ENCODE measurements around the gene SPRTN.

SPRTN gene

DNA sequence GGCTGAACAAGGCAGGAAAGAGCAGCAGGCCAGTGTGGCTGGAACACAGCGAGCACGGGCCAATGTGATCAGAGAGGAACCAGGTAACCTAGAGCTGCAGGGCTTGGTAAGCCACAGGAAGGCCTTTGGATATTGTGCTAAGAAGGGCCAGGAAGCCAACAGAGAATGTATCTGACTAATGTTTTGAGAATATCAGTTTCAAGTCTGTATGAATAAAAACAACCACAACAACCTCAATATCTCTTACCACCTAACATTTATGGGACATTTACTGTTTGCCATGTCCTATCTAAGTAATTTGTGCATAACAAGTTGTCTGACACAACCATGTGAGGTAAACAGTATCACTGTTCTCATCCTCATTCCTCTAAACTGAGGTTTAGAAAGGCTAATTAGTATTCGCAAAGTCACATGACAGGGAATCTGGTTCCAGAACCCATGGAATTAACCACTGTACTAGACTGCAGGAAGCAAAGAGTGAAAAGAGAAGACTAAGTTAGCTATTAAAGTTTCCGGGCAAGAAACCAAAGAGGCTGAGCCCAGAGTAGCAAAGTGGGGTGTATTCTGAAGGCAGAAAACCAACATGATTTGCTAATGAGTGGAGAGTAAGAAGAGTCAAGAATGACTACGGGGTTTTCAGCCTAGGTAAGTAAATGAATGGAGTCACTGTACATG is 38.9 kb downstream of the SPRTN start:
- no peak for DNase-seq (ENCODE audit: low read depth)

DNA sequence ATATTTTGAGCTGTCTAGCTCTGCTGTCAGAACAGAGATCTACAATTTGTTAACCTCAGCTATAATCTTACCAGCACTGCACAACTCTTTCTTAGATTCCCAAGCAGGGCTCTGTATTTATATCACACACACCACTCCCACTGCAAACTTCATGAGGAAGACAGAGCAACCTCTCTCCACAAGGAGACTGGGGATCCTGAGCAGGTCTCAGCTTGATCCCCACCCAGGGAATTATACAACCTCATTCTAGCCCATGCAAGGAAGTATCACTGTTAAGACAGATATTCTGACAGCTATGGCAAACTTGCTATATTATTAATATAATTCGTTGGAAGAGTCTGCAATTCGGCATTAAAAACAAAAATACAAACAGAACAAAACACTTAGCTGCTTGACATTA is 43.6 kb downstream of the SPRTN start:
- no peak for DNase-seq (ENCODE audit: low read depth)

DNA sequence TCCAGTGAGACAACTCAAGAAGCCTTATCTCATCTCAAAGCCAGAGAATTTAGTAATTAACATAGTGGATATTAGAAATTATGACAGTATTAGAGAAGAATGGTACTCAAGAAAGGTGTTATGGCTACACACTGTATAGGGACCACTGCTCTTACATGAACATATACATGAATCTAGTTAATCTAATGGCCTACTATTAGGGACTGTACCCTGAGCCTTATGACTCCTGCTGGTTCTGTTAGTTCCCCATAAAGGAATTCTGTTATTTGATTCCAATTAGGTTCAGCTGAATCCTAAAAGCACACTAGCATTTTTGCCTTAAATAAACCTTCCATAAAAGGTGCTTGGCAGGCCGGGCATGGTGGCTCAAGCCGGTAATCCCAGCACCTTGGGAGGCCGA is 44.3 kb downstream of the SPRTN start:
- DNase-seq (ENCODE audit: low read depth), result no peak

DNA sequence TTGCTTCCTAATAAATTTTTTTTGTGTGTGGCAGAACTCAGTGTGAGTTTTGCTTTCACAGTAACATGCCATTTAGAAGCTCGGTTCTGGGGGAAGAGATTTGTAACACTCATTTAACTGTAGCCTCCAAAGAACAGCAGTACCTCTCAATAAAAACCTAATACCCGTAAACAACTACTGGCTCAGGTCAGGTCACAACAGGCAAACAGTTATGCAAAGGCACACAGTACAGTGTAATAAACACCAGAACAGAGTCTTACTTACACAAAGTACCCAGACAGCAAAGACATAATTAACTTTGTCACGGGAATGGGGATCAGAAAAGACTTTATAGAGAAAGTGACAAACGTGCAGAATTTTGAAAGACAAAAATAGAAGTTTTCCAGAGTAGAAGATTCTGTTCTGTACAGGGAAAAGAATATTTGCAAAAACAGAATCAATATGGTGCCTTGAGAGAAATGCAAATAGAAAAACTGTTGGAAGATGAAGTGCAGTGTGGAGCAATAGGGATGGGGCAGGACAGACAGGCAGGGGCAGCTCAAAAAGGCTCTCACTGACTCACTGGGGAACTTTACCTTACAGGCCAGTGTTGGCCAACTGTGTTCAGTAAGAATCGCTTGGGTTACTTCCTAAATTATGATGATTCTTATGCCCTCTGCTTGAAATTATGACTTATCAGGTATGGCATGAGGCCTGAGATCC is 45.2 kb downstream of the SPRTN start:
- no peak for DNase-seq (ENCODE audit: low read depth)

DNA sequence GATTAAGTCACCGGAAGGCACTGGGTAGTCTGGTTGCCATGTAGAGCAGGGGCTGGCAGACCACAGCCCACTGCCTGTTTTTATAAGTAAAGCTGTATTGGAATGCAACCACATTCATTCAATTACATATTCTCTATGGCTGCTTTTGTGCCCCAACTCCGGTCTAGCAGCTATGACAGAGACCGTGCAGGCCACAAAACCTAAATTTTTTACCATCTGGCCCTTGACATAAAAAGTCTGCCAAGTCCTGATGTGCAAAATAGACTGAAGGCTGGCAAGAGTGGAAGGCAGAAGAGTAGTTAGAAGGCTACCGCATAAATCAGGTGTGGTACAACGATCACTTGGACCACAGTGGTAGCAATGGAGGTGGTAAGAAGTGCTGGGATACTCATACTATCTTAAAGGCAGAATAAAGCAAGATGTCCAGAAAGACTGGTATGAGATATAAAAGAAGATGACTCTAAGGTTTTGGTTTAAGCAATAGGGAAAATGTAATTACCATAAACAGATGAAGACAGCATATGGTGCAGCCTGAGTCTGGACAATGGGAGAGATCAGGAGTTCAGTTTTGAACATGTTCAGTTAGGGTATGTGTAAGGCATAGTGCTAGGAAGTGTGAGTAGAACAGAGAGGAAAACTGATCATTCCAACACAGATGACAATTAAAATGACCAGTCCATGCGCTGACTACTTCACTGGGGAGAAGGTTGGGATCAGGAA is 46.8 kb downstream of the SPRTN start:
- DNase-seq (ENCODE audit: low read depth), result no peak

DNA sequence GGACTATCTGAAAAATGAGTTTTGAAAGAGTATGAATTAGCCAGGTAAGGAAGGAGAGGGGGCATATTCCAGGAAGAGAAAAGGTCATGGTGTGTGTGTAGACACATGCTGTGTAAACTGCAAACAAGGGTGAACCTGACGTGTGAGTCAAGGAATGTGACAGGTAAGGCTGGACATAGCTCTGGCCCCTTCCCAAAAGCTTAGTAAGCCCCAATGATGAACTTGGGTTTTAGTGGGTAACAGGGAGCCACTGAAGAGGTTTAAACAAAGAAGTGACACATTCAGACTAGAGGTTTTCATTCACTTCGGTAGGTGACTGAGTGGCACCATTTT is 47.3 kb downstream of the SPRTN start:
- no peak for DNase-seq (ENCODE audit: low read depth)

DNA sequence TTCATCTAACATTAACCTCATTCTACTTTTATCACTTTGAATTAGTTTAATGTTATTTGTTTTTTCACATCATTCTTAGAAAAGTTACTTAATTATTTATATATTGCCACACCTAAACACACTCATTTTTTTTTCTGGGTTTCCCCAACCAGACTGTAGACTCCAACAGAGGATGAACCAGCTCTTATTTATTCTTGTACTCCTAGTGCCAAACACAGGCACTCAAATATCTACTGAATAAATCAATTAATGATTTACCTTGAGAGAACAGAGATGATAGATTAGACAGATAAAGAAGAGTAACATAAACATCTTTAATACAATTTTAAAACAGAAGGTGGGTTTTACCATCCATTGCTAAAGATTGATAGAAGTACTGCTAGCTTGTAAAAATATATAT is 48.4 kb downstream of the SPRTN start:
- no peak for DNase-seq (ENCODE audit: low read depth)

DNA sequence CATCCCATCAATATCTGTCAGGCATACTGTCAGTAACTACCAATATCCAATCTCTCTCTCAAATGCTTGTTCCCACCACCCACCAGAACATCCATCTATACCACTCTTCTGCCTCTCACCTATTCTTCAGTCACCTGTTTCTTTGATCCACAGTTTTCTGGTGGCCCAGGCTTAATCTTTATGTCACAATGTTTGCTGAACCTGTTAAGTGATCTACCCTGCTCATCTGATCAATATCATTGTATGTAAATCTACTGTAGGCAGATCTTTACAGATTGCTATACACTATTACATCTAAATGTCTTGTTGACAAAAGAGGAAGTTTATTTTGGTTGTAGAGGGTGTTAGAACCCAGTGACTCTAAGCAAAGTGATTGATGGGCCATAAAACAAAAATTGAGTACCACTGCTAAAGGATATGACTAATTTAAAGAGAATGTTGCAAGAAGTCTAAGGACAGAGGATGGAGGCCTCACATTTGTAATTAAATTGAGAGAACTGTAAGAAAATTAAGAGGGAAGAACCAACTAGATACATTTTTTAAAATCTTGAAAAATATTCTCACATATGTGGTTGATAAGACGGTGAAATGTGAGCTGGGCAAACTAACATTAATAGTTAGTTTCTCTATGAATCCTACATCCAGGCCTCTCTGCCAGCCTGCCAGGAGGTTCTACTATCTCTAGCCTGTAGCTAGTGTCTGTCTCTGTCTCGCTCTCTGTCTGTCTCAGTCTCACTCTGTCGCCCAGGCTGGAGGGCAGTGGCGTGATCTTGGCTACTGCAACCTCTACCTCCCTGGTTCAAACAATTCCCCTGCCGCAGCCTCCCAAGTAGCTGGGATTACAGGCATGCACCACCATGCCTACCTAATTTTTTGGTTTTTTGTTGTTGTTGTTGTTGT is 49.9 kb downstream of the SPRTN start:
- DNase-seq (ENCODE audit: low read depth), result no peak

DNA sequence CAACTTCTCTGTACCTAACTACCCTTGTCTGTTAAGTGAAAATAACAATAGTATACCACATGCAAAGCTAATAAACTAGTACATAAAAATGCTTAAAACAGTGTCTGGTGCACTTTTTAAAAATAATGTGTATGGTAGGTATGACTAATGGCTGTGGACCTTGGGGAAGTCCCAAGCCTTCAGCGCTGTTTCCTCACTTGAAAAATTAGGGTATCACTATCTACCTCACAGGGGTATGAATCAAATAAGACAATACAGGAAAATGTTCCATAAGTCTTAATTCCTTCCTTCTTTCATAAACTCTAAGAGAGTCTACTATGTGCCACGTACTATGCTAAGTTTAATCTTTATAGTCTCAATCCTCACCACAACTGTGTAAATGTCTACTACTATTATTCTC is 52.0 kb downstream of the SPRTN start:
- no peak for DNase-seq (ENCODE audit: low read depth)

DNA sequence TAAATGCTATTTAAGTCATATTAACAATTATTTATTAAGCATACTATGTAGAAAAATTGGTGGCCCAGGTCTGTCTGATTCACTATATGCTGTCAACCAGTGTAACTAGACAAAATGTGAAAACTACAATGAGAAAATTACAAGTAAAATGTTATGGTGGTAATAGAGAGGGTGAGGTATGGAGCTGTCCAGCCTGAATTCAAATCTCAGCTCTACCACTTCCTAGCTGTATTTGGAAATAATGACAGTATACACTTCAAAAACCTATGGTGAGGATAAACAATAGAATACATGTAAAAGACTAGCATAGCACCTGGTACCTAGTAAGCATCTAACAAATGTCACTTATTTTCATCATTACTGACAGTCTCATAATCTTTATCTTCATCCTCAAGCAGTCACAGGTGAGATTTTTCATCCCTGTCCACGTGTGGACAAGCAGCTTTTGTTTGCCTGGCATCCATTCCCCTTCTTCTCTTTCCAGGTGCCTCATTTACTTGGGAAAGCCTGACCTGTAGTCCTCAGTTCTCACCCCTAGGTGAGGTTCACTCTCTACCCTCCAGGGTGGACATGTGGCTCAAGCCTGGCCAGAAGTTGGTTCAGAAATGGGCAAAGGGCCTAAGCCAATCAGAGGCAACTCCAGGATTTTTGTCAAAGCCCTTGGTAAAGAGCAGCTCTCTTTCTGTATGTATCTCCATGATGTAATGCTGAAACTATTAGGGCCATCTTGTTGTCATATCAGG is 54.5 kb downstream of the SPRTN start:
- no peak for DNase-seq (ENCODE audit: low read depth)

DNA sequence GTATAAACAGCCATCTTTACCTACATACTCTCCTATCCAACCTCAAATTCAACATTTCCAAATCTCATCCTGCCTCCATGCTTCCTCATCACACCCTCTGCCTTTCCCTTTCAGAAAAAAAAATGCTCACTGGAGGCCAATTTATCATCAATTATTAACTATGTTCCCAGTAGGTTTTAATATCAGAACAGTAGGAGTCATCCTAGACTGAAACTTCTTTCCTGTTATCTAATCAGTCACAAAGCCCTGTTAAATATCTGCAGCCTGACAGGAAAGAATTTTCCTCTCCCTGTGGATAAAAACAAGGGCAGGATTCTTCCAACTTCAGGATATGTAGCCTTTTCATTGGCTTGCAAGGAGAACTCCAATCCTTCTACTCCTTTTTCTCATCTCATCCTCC is 55.6 kb downstream of the SPRTN start:
- no peak for DNase-seq (ENCODE audit: low read depth)

DNA sequence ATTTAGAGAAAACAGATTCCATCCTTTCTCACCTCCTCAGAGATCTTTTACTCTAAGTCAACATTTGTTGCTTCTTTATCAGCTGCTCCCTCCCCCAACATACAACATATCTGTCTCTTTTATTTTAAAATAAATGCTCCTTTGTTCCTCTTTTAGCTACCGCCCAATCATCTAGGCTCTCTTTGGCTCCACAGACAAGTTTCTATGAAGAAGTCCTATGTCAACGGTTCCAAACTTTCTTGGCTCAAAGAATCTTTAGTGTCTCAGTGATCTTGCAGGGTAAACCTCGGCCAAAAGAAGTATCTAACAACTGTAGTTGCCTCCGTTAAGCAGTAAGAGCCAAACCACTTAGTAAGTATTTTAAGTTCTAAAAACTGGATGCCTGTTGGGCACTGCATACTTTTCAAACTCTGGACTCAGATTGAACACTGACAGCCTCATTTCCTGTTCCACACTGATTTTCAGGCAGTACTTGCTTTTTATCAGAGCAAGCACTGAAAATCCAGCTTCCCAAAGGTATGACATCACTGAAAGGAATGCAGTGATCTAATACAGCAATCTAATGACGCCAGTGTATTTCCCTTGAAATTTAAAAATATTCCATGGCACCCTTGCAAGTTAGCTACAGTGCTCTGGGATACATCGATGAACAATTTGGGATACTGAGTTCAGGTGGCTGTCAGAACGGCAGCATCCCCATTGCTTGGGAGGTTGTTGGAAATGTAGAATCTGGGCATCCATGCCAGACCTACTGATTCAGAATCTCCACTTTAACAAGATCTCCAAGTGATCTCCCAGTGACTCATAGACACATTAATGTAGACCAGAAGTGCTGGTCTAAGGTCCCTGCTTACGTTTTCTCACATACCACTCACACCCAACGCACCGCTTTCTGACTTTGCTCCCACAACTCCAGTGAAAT is 57.2 kb downstream of the SPRTN start:
- no peak for DNase-seq (ENCODE audit: low read depth)

DNA sequence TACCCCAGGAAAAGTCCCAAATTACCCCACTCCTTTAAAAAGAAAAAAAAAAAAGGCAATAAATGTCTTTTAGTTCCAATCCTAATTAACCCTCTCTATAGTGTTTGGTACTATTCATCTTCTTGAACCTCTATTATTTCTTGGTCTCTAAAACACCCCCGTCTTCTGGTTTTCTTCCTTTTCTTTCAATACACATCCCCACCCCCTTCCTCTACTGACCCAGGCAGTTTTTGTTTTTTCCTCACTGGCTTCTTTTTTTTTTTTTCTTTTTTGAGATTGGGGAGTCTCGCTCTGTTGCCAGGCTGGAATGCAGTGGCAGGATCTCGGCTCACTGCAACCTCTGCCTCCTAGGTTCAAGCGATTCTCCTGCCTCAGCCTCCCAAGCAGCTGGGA is 57.9 kb downstream of the SPRTN start:
- DNase-seq (ENCODE audit: low read depth), result no peak

DNA sequence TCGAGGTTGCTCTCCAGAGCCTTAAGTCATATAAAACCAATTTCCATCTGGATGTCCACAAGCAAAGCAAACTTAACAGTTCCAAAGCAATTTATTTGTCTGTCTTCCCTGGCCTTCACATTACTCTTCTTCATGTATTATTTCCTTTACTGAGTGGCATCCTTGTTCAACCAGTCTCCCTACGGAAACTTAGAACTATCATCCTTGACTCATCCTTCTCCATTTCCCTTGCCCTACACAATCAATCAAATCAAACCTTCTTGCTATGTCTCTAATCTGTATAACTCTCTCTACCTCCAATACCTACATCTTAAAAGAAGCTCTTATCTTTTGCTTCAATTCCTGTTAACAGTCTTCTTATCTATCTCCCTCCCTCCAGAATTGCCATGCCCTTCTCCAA is 58.5 kb downstream of the SPRTN start:
- DNase-seq (ENCODE audit: low read depth), result no peak

DNA sequence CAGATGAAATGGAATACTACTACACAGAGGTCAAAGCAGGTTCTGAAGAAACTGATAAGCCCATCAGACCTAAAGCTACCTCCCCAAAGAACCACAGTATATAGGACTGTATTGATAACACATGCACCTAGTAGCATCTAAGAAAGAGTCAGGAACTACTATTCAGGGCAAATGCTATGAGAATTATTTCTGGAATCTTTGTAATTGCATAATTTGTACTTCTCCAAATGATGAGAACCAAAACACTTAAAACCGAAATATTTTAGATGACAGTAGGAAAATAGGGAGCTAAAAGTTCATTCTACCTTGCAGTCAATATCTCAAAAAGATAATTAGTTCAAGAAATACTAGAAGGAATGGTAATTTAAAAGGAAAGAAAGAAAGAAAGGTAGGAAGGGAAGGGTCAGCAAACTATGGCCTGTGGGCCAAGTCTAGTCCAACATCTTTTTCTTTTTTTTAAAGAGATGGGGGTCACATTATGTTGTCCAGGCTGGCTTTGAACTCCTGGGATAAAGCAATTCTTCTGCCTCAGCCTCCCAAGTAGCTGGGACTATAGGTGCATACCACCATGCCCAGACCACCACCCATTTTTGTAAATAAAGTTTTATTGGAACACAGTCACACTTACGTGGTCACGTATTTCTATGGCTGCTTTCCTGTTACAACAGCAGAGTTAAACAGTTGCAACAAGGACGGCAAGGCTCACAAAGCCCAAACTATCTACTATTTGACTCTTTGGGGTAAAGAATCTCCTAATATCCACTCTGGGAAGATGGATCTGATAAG is 60.0 kb downstream of the SPRTN start:
- DNase-seq (ENCODE audit: low read depth), result no peak

DNA sequence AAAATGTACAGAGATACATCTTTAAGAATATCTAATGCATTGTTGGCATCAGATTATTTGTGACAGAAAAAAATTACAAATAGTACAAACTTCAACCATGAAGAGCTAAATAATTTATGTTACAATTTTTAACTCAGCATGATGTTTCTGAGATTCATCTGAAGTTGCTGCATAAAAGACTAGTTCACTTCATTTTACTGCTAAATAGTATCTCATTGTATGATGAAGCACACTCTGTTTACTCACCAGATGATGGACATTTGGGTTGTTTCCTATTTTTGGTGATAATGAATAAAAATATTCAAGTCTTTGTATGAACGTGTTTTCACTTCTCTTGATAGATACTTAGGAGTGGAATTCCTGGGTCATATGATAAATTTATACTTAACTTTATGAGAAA is 63.4 kb downstream of the SPRTN start:
- no peak for DNase-seq (ENCODE audit: low read depth)

DNA sequence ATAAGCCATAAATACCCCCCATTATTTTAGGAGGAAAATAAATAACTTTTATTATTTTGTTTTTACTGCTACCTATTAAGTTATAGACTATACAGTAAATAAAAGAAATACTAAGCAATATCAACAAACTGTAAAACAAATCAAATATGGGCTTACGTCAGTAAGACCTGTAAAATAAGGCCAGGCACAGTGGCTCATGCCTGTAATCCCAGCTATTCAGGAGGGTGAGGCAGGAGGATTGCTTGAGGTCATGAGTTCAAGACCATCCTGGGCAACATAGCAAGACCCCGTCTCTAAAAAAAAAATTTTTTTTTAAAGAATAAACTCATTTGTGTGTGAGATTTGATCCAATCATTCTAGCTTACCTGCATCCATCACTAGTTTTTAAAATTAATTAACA is 66.2 kb downstream of the SPRTN start:
- no peak for DNase-seq (ENCODE audit: low read depth)

Data from activated T-cell treated with anti-CD3 and anti-CD28 coated beads for 24 hours (primary cell).